H1 (cell line): ENCODE measurements around the gene SLC25A17. TPM values are rescaled to one million over a fixed set of nuclear protein-coding genes. Genes with fewer than 3 reads are reported as not detected.
"Not testable (repeated sequence)": the region's sequence is repeated elsewhere in the genome, so short reads cannot be mapped to it uniquely, and the experiment has no call there.

Experiments used
- CTCF ChIA-PET: fragments of 300-600 bp; sonication (Branson Sonifier 250); formaldehyde crosslinking; loops from one replicate; lab custom pipeline; 2021; ENCODE audit not compliant: partially characterized antibody; lab: Charles Lee
- POLR2A ChIA-PET: fragments of 300-600 bp; sonication (Branson Sonifier 250); formaldehyde crosslinking; loops from one replicate; lab custom pipeline; 2021; ENCODE audit warnings: inconsistent platforms; ENCODE audit not compliant: partially characterized antibody; lab: Charles Lee
- DNase-seq, 2 experiments: peaks; one replicate each; pipeline versions ENCODE4 v3.0.0 to v3.0.0-alpha.2; 2010 to 2022; ENCODE audit warnings: low spot score in 2 of 2, low read depth in 1 of 2, mixed read lengths in 1 of 2
- FAIRE-seq: peaks from 2 replicates; lab custom pipeline; 2011; peaks lifted over from hg19 to GRCh38; lab: Jason Lieb, UNC
- H2AFZ ChIP-seq: 2 replicates; pipeline ENCODE4 v1.8.1; 2012; ENCODE audit warnings: low read length, inconsistent platforms
- H2AK5ac ChIP-seq: 2 replicates; pipeline ENCODE4 v1.6.1; 2013; ENCODE audit warnings: low read depth, low read length
- H2BK120ac ChIP-seq: replicated peaks from 2 replicates; pipeline ENCODE3; 2013; ENCODE audit warnings: low read depth, low read length, inconsistent platforms
- H2BK12ac ChIP-seq: 2 replicates; pipeline ENCODE4 v1.6.1; 2013; ENCODE audit warnings: low read depth, low read length
- H2BK15ac ChIP-seq: 2 replicates; pipeline ENCODE4 v1.6.1; 2013; ENCODE audit warnings: low read length
- H2BK20ac ChIP-seq: 2 replicates; pipeline ENCODE4 v1.6.1; 2013; ENCODE audit warnings: low read length
- H2BK5ac ChIP-seq: 2 replicates; pipeline ENCODE4 v1.6.1; 2013; ENCODE audit warnings: low read depth, low read length
- H3K14ac ChIP-seq: 2 replicates; pipeline ENCODE4 v1.6.1; 2013; ENCODE audit warnings: inconsistent platforms; ENCODE audit not compliant: insufficient read length
- H3K18ac ChIP-seq: 2 replicates; pipeline ENCODE4 v1.6.1; 2013; ENCODE audit warnings: low read length; ENCODE audit errors: extremely low read depth
- H3K23ac ChIP-seq: 2 replicates; pipeline ENCODE4 v1.6.1; 2013; ENCODE audit warnings: inconsistent platforms; ENCODE audit not compliant: insufficient read length
- H3K23me2 ChIP-seq: 2 replicates; pipeline ENCODE4 v1.6.1; 2013; ENCODE audit warnings: low read depth, low read length
- H3K27ac ChIP-seq: 2 replicates; pipeline ENCODE4 v1.6.1; 2011; ENCODE audit warnings: low read depth, low read length, inconsistent platforms
- H3K27me3 ChIP-seq, 4 experiments: replicated peaks in 1 of 4; 1 replicate in 1 of 4; 2 replicates in 3 of 4; pipeline versions ENCODE4 v1.6.1 to v1.8.1; 2011 to 2013; ENCODE audit warnings: low read length in 3 of 4, mild to moderate bottlenecking in 3 of 4, inconsistent platforms in 2 of 4, mixed read lengths in 2 of 4, moderate library complexity in 1 of 4; ENCODE audit not compliant: control insufficient read depth in 3 of 4, insufficient read depth in 3 of 4; ENCODE audit errors: extremely low read depth in 1 of 4
- H3K36me3 ChIP-seq, 4 experiments: 2 replicates each; pipeline versions ENCODE4 v1.6.1 to v1.8.1; 2011 to 2013; ENCODE audit warnings: mild to moderate bottlenecking in 4 of 4, low read length in 3 of 4, moderate library complexity in 2 of 4, control low read depth in 1 of 4, inconsistent platforms in 1 of 4; ENCODE audit not compliant: insufficient read depth in 4 of 4, control insufficient read depth in 2 of 4
- H3K4ac ChIP-seq: replicated peaks from 2 replicates; pipeline ENCODE3; 2013; ENCODE audit warnings: low read length, low read depth, mixed read lengths, inconsistent platforms; ENCODE audit not compliant: insufficient read length
- H3K4me1 ChIP-seq, 4 experiments: replicated peaks in 1 of 4; 1 replicate in 1 of 4; 2 replicates in 3 of 4; pipeline versions ENCODE4 v1.6.1 to v1.8.1; 2011 to 2013; ENCODE audit warnings: low read length in 3 of 4, inconsistent platforms in 2 of 4, mixed read lengths in 1 of 4; ENCODE audit not compliant: insufficient read depth in 4 of 4, control insufficient read depth in 3 of 4
- H3K4me2 ChIP-seq, 2 experiments: 2 replicates each; pipeline versions ENCODE4 v1.6.1 to v1.8.1; 2011 to 2013; ENCODE audit warnings: low read depth in 2 of 2, low read length in 2 of 2, control low read depth in 1 of 2, inconsistent platforms in 1 of 2, mild to moderate bottlenecking in 1 of 2; ENCODE audit not compliant: insufficient read depth in 1 of 2
- H3K4me3 ChIP-seq, 4 experiments: fragments of 200-600, 300-600 bp in 1 of 4; sonication (generic), shearing (Covaris generic), sonication (Bioruptor Twin) in 1 of 4; 2 replicates each; pipeline versions ENCODE4 v1.5.1 to v1.8.1; 2011 to 2016; ENCODE audit warnings: low read length in 4 of 4, low read depth in 3 of 4, control low read depth in 2 of 4, inconsistent platforms in 2 of 4, mild to moderate bottlenecking in 2 of 4, mixed read lengths in 1 of 4, moderate library complexity in 1 of 4; ENCODE audit not compliant: insufficient read depth in 2 of 4; ENCODE audit errors: extremely low read depth in 1 of 4
- H3K56ac ChIP-seq: replicated peaks from 2 replicates; pipeline ENCODE3; 2013; ENCODE audit warnings: low read depth, mild to moderate bottlenecking, mixed read lengths, low read length, inconsistent platforms; ENCODE audit not compliant: insufficient read length
- H3K79me1 ChIP-seq: 2 replicates; pipeline ENCODE4 v1.6.1; 2013; ENCODE audit warnings: low read depth, low read length, control low read depth
- H3K79me2 ChIP-seq, 2 experiments: 2 replicates each; pipeline versions ENCODE4 v1.6.1 to v1.8.1; 2012 to 2013; ENCODE audit warnings: low read length in 2 of 2, mild to moderate bottlenecking in 2 of 2, inconsistent platforms in 1 of 2; ENCODE audit not compliant: insufficient read depth in 2 of 2, control insufficient read depth in 1 of 2
- H3K9ac ChIP-seq, 4 experiments: replicated peaks in 1 of 4; 1 replicate in 1 of 4; 2 replicates in 3 of 4; pipeline versions ENCODE4 v1.6.1 to v1.8.1; 2011 to 2013; ENCODE audit warnings: low read depth in 3 of 4, low read length in 3 of 4, control low read depth in 2 of 4, mild to moderate bottlenecking in 2 of 4, moderate library complexity in 2 of 4, inconsistent platforms in 1 of 4; ENCODE audit errors: extremely low read depth in 1 of 4
- H3K9me3 ChIP-seq, 2 experiments: 2 replicates each; pipeline versions ENCODE4 v1.6.1 to v1.8.1; 2012 to 2013; ENCODE audit warnings: mild to moderate bottlenecking in 2 of 2, moderate library complexity in 2 of 2, control low read depth in 1 of 2, inconsistent platforms in 1 of 2, low read depth in 1 of 2, low read length in 1 of 2, mixed read lengths in 1 of 2; ENCODE audit not compliant: insufficient read depth in 2 of 2
- H4K20me1 ChIP-seq, 2 experiments: replicated peaks in 1 of 2; 2 replicates each; pipeline versions ENCODE3 to v1.8.1; 2011 to 2013; ENCODE audit warnings: inconsistent platforms in 2 of 2, low read length in 2 of 2, mild to moderate bottlenecking in 1 of 2; ENCODE audit not compliant: insufficient read depth in 2 of 2, control insufficient read depth in 1 of 2
- H4K5ac ChIP-seq: 2 replicates; pipeline ENCODE4 v1.6.1; 2013; ENCODE audit warnings: low read length, low read depth, mixed read lengths, inconsistent platforms; ENCODE audit not compliant: insufficient read length
- H4K8ac ChIP-seq: 2 replicates; pipeline ENCODE4 v1.8.0; 2013; ENCODE audit warnings: mild to moderate bottlenecking, moderate library complexity, low read length, inconsistent platforms; ENCODE audit not compliant: insufficient read depth; ENCODE audit errors: extremely low read depth
- H4K91ac ChIP-seq: replicated peaks from 2 replicates; pipeline ENCODE3; 2013; ENCODE audit warnings: low read length, mixed read lengths, inconsistent platforms; ENCODE audit not compliant: insufficient read length
- CREB1 ChIP-seq: IDR thresholded peaks from 2 replicates; pipeline ENCODE4 v1.6.1; 2012; ENCODE audit warnings: inconsistent platforms
- EZH2 ChIP-seq: fragments of 200-600 bp; sonication (generic); IDR thresholded peaks from 2 replicates; pipeline ENCODE4 v1.7.1; 2012; ENCODE audit warnings: low read depth, mild to moderate bottlenecking, moderate library complexity, low read length, inconsistent platforms; ENCODE audit not compliant: severe bottlenecking
- GABPA ChIP-seq: IDR thresholded peaks from 2 replicates; pipeline ENCODE4 v1.6.1; 2011; ENCODE audit warnings: mild to moderate bottlenecking, low read length, moderate library complexity, borderline replicate concordance; ENCODE audit not compliant: insufficient read depth
- GTF2F1 ChIP-seq: IDR thresholded peaks from 2 replicates; pipeline ENCODE4 v1.6.1; 2012; ENCODE audit warnings: low read depth, low read length, improper control_type of control experiment, borderline replicate concordance
- SUZ12 ChIP-seq: fragments of 200-600 bp; sonication (generic); IDR thresholded peaks from 2 replicates; pipeline ENCODE4 v1.6.1; 2012; ENCODE audit warnings: mild to moderate bottlenecking, inconsistent platforms, low read length, moderate library complexity, mixed read lengths
- WGBS, 2 experiments: shearing (Covaris generic) in 1 of 2; methylation state at CpG; one replicate each; pipeline versions ENCODE4 v1.1.6 to v1.1.7; 2013 to 2015; ENCODE audit warnings: low lambda C conversion rate in 2 of 2, mixed read lengths in 2 of 2, inconsistent platforms in 1 of 2, low coverage in 1 of 2, missing lambda C conversion rate in 1 of 2; ENCODE audit not compliant: insufficient replicate concordance in 2 of 2, insufficient coverage in 1 of 2, insufficient read length in 1 of 2; ENCODE audit errors: extremely low coverage in 1 of 2, missing lambda C conversion rate in 1 of 2; 5-methylcytosine and 5-hydroxymethylcytosine counted together
- polyA plus RNA-seq, 7 experiments: library from polyadenylated mRNA; depleted of rRNA in 3 of 7; stranded (reverse) in 5 of 7; unstranded in 2 of 7; fragments of >200 nt in 5 of 7; fragments of 200-250 nt in 2 of 7; gene quantifications; 1 replicate in 5 of 7; 2 replicates in 1 of 7; 4 replicates in 1 of 7; pipeline versions ENCODE4 v1.2.1 to v1.2.3, GENCODE V29; 2011 to 2013; ENCODE audit warnings: missing spikeins in 2 of 7, mixed read lengths in 2 of 7
- total RNA-seq: library from RNA; stranded (reverse); fragmentation: NEBNext Ultra II Directional; extraction: Animal tissue kit (Norgen Biotek cat#: 25700); gene quantifications from 2 replicates; pipeline ENCODE4 v1.2.1, GENCODE V29; 2021

Gene SLC25A17
- total and polyA plus RNA-seq, 2 of the 8 experiments (the other 6 are each of a cell fraction or from before 2014, with no cell fraction given), result 17.9 to 40.4 TPM

- TF ChIP-seq SUZ12 (no peak), GABPA (peak; percentile 73; the same call in 1 of the 2 replicates), GTF2F1 (no peak), CREB1 (no peak), EZH2 (no peak)
These were observed at the start of gene SLC25A17 (continued) for GRCh38 chr22:40818747-40819598.

- not testable (repeated sequence) for H3K79me1 ChIP-seq, DNase-seq, H3K9me3 ChIP-seq, H4K91ac ChIP-seq, H3K4me3 ChIP-seq, H2BK20ac ChIP-seq, H4K20me1 ChIP-seq, H2AK5ac ChIP-seq, H3K79me2 ChIP-seq, H2BK12ac ChIP-seq, H3K27me3 ChIP-seq, FAIRE-seq, H2BK15ac ChIP-seq, H3K9ac ChIP-seq, H4K5ac ChIP-seq, H3K23ac ChIP-seq, H3K27ac ChIP-seq, H2AFZ ChIP-seq, H3K18ac ChIP-seq, H3K56ac ChIP-seq, H3K4me1 ChIP-seq, H4K8ac ChIP-seq, H3K4ac ChIP-seq, H2BK120ac ChIP-seq, H2BK5ac ChIP-seq, H3K23me2 ChIP-seq, H3K4me2 ChIP-seq, H3K14ac ChIP-seq
- peaks cover 0 to 12% (median 2%) of the 10 kb centered on the region in 4 experiments; a peak in 4 of 8 replicates for H3K36me3 ChIP-seq
- ChIA-PET CTCF (interaction anchor here (3.1 kb wide), 1 partner anchor 11 kb away, joined by 11 read pairs; the partner anchor contains the start of gene XPNPEP3), POLR2A (interaction anchor here (0.6 to 3.0 kb wide), 5 partner anchors 8 to 453 kb away, joined by 3 to 24 read pairs (median 3); partner anchors contain the start of genes ST13 and XPNPEP3)
- WGBS, 2 experiments, result 86% methylated on average over 6 of the region's 6 CpGs; no CpG with 5 or more reads in 1 of the 2 experiments
These were observed 49.2 kb upstream of the SLC25A17 start for GRCh38 chr22:40868379-40868778.
